ENCODE data around the gene USP40. TPM values are rescaled to one million over a fixed set of nuclear protein-coding genes. Genes with fewer than 3 reads are reported as not detected.

USP40 gene
- total RNA-seq, 1 experiment from 2014 or later, result 22.1 TPM

DNA sequence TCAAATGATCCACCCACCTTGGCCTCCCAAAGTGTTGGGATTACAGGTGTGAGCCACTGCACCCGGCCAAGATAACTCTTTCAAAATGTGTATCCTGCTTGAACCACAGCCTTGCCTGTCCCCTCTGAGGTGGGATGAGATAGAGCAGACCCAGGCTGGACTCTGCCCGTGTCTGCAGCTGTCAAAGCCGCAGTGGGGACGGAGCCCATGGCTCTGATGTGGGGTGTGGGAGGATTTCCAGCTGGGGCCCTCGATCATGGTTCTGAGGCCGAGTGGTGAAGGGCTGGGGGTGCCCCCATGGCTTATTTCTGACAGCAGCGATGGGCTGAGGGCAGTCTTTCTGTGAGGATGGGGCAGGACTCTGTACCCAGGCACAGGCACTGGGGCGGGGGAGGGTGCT lies 107.8 kb downstream of the USP40 start:
- DNase-seq (ENCODE audit: low read depth), result no peak

DNA sequence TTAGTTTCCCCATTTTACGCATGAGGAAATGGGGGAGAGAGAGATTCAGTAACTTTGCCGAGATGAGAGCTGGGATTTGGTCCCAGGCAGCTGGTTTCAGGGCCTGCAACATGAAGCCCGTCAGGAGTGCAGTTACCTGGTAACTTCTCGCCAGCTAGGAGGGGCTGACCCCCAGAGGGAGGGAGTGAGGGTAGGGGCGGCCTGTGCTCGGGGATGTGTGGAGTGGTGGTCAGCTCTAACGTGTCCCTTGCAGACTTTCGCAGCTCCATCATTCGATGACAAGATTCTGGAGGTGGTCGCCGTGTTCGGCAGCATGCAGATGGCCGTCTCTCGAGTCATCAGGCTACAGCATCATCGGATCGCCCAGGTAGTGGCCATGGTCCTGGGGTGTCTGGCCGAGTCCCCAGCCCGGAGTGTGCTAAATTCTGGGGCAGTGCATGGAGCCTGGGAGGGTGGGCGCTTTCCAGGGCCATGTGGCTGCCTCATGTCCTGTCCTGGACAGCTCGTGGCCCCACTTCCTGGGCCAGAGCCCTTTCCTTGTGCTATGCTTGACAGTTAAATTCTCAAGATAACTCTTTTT lies 108.5 kb downstream of the USP40 start:
- DNase-seq (ENCODE audit: low read depth), result no peak

DNA sequence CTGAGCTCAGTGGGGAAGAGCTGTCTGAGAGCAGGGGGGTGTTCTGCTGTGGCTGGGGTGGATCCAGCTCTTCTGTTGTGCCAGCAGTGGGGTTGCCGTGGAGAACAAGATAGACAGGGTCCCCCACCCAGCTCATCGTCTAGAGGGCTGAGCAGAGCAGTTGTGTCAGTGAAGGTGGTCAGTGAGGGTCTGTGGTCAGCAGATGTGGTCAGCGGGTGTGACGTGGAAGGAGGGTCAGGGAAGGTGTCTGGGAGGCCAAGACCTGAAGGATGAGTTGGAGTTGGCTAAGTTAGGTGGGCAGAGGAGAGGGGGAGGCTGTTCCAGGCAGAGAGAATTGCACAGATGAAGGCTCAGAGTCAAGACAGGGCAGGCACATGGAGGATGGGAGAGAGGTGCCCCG lies 109.2 kb downstream of the USP40 start:
- no peak for DNase-seq (ENCODE audit: low read depth)

DNA sequence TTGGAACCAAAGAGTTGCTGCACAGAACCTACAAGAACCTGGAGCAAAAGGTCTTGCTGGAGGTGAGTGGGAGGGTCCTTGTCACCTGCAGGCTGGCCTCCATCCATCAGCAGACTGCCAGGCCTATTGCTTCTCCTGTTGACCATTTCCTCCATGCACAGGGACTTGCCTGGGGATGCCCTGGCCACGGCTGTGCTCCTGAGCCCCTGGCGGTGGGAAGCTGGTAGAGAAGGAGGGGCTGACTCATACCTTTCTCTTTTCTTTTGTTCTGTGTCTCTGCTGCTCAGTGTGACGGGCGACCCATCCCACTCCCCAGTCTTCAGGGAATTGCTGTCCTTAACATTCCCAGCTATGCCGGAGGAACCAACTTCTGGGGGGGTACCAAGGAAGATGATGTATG lies 109.6 kb downstream of the USP40 start:
- no peak for DNase-seq (ENCODE audit: low read depth)

DNA sequence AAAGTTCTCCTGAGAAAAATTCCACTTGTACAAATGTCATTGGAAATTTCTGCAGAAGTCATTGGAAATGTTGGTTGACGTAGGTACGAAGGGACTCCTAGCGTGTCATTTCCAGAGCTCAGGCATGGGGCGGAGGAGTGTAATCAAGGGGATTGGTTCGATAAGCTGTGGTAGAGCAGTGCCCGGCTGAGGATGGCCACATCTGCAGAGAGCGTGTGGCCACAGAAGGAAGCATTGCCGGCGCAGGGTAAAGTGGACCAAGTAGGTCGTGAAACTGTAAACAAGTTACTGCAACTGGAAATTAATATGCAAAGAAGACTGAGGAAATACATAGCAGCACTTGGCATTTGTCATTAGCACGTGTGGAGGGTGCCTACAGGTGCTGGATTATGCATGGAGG lies 110.5 kb downstream of the USP40 start:
- DNase-seq (ENCODE audit: low read depth), result no peak

DNA sequence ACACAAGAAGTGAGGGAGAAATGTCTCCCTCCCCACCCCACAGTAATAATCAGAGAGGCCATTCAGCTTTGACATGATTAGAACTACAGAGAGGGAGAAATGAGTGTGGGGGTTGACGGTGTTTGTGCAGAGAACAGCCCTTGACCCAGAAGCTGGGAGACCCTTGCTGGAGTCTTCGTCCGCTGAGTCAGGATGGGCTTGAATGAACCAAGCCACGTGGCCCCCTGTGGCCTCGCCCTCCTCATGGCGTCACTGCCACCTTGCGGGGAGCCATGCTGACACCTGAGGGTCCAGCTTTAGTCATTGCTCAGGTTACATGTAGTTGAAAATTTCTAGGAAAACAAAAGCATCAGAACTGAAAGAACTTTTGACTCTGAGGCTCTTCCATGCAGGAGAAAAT lies 111.1 kb downstream of the USP40 start:
- no peak for DNase-seq (ENCODE audit: low read depth)

DNA sequence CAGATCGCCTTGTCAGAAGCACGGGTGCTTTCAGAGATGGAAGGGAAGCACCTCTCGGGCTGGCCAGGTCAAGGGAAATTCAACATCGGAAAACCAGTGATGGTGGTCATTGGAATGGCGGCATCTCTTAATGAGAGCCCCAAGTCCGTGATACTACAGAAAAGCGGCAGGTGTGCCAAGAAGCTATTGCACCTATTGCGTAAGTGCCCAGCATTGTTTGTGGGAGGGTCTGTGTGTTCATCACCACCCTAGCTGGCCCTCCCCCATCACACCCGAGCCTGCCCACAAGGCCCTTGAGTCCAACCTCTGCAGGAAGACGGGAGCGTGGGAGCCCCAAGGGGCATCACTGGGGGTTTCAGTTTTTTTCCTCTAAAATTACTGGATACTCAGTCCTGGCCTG lies 111.6 kb downstream of the USP40 start:
- DNase-seq (ENCODE audit: low read depth), result no peak

DNA sequence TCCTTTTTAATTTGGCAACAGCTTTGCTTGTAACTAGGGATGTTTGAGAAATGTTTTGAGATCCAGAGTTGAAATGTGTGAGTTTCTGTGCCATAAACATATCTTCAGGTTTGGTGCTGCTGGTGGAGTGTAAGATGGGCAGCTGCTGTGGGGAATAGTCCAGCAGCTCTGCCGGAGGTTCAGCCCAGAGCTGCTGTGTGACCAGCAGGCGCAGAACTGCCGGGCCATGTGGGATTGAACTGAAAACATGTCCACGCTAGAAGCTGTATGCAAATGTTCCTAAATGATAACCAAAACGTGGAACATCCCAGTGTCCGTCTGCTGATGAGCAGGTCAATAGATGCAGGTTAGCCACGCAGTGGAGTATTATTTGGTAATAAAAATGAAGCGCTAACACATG lies 112.7 kb downstream of the USP40 start:
- DNase-seq (ENCODE audit: low read depth), result no peak

DNA sequence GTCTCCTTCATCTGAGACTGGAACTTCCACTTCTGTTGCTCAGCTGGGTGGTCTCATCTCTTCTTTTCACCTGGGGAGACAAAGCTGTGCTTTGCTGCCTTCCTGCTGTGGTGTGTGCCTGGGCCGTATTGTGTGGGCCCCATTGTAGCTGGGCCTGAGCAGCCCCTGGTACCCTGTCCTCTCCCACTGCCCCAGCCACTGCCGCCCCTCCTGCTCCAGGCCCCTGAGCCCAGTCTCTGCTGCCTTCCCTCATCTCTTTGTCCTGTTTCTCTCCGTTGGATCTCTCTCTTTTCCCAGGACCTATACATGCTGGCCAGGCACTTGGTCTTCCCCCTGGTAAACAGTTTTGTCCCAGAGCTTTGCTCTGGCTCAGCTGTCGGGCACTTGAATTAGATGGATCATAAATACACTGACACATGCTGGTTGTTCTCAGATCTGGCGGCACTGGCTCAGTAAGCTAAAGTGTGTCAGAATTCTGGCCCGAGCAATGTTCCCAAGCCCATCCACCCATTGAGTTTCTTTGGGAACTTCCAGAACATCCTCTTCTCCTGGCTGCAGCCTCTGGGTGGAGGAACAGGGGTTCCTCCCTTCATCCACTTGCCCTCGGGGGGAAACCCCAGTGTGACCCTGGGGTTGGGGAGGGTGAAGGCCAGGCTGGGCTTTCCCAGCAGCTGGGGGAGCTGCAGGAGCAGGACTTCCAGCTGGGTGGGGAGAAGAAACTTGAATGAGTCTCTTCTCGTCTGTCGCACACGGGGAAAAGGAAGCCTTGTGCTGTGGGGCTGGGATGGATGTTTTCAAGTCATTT lies 113.3 kb downstream of the USP40 start:
- DNase-seq (ENCODE audit: low read depth), result no peak

DNA sequence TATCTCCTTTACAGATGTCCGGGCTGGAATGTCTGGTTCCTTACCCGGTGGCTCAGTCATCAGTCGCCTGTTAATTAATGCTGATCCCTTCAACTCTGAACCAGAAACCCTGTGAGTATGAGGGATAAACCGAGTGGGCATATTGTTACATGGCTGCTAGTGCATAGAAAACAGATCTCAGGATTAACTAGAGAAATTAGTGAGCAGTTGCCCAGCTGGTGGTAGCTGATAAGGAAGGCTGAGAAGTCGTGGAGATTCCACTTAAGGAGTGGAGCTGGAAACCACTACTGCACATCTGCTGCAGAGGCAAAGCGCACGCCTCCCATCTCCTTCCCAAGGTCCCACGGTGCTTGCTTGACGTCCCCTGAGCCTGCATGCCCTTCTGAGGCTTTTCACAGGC lies 114.6 kb downstream of the USP40 start:
- no peak for DNase-seq (ENCODE audit: low read depth)

DNA sequence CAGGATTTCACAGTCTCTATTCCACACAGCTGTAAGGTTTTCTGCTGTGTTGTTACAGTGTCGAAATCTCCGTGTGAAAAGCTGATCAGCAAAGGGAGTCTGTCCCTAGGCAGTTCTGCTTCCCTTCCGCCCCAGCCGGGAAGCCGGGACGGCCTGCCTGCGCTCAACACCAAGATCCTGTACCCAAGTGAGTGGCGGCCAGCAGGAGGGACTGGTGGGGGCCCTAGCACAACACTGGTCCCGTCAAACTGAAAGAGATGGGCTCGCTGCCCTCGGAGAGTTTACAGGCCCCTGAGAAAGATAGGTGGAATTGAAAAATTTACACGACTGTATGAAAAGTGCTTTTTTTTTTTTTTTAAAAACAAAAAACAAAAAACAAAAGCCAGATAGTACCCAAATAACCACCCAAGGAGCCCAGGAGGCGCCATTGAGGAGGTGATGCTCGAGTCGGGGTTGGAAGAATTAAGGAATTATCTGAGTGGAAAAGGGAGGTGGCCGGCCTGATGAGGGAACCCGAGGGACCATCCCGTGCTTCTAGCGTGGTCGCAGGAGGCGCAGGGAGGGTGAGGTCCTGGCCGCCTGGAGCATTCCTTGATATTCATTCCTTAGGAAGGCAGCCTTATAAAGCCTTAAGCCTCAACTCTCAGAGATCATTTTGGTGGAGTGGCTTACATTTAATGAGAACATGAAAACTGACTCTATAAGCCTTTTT lies 115.6 kb downstream of the USP40 start:
- DNase-seq (ENCODE audit: low read depth), result no peak

DNA sequence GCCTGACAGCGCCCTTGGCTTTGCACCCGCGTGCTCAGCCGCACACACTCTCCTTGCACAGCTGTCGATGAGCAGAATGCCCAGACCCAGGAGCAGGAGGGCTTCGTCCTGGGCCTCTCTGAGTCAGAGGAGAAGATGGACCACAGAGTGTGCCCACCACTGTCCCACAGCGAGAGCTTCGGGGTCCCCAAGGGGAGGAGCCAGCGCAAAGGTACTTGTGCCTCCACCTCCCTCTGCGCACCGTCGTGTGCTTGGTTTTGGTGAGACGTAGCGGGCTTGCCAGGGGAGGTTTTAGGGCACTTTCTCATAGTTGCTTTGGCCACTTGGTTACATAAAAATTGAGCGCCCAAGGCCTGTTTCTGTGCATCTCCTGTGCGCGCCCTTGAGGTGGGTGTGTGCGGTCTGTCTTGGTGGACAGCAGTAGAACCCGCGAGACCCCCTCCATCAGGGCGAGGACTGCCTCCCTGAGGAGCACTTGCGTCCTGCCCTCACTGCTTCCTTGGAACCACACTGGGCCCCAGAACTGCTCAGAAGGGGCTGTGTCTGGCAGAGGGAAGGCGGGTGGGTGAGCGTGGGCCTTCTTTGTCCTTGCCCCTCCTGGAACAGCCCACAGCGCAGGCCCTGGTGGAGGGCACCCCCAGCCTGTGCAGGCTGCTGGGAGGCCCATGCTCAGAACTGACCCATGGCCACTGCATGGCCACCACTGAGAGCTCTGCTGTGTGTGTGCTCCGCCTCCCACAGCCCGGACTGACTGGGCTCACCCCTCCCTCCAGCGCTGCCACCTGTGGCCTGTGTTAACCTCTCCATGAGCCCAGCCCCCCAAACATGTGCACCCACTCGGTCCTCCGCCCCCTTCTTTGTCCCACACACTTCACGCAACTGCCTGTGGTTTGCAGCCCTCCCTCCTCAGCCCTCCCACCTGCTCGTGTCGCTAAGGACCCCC lies 116.4 kb downstream of the USP40 start:
- no peak for DNase-seq (ENCODE audit: low read depth)

DNA sequence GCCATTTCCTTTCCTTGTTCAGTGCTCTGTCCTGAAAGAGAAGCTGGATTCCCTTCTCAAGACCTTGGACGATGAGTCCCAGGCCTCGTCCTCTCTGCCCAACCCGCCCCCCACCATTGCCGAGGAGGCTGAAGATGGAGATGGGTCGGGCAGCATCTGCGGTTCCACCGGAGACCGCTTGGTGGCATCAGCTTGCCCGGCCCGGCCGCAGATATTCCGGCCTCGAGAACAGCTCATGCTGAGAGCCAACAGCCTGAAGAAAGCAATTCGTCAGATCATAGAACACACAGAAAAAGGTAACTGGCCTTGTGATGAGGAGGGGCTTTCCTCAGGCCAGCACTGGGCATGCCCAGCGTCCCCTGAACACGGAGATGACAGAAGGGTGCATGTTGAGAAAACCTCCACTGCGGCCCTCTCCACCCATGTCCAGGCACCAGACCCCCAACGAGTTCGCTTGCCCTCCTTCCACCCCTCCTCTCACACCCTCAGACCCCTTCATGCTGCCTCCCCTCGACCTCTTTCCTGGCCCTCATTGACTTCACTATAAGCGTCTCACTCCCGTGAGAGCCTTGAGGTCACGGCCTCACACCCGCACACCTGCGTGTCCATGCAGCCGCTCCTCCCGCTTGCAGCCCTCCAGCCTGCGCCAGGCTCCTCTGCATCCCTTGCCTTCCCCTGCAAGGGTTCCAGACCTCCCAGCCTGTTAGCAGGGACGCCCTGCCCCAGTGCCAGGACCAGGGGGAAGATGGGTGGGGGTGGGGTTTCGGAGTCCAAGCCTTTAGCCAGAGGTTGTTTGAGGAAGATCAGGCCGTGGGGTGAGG lies 117.3 kb downstream of the USP40 start:
- DNase-seq (ENCODE audit: low read depth), result peak; percentile 74

DNA sequence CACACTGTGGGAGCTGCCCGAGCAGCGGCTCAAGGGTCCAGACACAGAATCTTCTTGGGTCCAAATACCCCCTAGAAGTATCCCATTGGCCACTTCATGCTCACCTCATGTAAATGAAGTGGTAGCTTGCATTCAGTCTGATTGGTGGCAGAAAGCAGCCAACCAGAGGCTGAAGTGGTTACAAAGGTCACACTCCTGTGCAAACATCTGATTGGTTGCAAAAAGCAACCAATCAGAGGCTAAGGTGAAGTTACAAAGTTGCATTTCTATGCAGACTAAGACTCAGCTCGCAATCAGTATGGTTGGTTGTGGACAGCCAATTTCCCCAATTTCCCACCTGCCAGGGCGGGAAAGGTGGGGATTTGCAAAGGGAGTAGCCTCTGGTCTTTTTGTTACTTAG lies 118.0 kb downstream of the USP40 start:
- DNase-seq (ENCODE audit: low read depth), result no peak

DNA sequence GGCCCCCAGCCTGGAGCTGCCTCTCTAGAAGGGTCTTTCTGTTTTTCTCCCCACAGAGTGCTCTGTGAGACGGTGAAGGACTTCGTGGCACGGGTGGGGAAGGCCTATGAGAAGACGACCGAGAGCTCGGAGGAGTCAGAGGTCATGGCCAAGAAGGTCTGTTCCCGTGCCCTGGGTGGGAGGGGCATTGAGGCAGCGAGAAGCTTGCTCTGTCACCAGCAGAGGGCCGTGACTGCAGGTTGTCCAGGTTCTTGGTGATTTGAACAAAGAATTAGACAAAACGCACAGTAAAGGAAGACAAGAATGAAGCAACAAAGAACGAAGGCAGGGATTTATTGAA lies 118.4 kb downstream of the USP40 start:
- DNase-seq (ENCODE audit: low read depth), result no peak

DNA sequence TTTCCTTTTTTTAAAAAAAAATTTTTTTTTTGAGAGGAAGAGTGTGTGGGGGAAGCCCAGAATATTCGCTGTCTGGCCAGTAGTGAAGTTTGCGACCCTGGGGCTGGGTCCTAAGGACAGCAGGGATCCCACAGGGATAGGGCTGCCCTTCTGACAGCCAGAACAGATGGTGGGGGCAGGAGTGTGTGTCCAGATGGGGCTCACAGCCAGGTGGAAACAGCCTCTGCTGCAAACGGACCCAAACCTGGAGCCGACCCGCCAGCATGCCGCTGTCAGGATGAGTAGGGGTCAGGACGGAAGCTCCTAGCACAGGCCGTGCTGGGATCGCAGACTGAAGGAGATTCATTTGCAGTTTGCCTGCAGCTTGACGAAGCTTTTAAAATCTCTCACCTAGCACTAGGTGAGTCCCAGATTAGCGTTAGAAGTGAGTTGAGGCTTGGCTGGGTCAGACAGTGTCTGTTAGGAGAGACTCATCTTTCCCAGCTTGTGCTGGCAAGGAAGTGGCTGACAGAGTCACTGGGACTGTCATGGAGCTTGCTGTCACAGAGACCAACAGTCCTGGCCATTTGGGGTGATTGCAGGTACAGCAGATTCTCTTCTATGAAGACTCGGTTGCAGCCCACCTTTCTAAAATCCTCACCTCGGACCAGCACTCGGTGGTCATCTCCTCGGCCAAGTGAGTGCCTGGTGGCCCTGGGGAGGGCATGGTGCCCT lies 118.9 kb downstream of the USP40 start:
- DNase-seq (ENCODE audit: low read depth), result no peak

DNA sequence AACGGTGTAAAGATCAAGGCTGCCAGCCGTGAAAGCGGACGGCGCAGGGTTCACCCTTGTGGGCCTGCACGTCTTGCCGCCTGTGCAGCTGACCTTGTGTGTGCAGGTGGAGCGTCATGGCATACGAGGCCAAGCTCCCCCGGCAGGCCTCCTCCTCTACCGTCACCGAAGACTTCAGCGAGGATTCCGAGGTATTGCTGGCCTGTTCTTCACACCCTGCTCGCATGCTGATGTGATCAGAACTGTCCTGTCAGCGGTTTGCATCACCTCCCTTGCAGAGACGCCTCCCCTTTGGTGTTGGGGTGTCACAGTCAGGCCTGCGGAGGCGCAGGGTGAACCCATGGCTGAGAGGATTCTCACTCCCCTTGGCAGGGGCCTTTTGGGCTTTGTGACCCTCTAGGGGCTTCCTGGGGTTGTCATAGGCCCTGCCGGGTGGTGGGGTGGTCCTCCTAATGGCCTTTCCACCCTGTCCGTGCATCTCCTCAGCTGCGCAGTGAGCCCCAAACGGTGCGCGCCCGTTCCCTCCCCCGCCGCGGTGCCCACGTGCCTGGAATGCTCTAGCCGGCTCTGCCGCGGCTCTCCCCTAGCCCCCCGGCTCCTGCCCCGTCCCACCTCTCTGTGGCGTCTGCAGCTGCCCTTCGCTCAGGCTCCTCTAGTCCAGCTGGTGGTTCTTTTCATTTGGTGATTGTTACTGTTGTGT lies 119.8 kb downstream of the USP40 start:
- no peak for DNase-seq (ENCODE audit: low read depth)

DNA sequence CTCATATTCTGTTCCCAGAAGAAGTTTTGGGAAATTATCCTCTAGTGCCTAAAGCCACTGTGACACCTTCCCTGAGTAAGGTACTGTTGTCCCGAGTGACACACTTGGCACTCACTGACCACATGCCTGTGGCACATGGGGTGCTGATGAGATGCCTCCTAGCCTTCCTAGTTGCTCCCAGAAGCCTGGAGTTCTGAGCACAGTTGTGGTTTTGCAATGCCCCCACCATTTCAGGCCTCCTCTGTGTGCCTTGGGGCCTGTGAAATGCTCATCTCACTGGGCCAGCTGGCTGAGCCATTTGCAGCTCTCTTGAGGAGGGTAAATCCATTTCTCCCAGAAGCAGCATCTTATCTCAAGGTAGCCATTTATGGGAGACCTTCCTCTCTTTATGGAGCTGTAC lies 120.5 kb downstream of the USP40 start:
- DNase-seq (ENCODE audit: low read depth), result no peak

DNA sequence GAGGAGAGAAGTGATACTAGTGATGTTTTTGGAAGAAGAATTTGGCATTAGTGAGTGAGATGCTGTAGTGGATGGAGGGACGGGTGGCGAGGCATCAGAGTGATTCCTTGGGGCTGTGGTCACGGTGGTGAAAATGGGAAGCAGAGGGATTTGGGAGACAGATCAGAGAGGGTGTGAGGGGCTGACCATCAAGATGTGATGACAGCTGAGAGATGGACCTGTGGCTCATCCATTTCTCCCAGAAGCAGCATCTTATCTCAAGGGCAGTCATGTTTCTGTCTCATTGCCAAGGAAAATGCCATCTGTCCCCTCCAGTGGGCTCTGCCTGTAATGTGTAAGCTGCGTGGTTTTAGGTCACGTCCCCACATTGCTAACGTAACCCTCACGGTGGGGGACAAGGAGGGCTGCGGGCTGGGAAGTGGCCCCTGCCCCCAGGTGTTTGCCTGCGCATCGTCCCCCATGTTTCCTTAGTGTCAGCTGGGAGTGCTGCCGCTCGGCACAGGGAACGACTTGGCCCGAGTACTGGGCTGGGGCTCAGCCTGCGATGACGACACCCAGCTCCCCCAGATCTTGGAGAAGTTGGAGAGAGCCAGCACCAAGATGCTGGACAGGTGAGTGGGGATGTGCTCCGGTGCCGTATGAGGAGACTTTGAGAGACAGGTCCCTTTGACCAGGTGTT lies 121.3 kb downstream of the USP40 start:
- DNase-seq (ENCODE audit: low read depth), result no peak

Data from Daoy (cell line).